Measurements from ENCODE around the gene NPAS3.

Gene NPAS3

GRCh38 chr14:33348510-33348909, 409.8 kb downstream of the NPAS3 start:
- DNase-seq (ENCODE audit: low read depth): no peak
- no peak for TF ChIP-seq CTCF (IDR thresholded peaks at IDR 0.05; ENCODE audit: control insufficient read depth, insufficient read depth, low read depth, low read length, missing control alignments)
- H3K4me3 ChIP-seq (ENCODE audit: control insufficient read depth, low read depth, low read length): no peak overlapping the region

GRCh38 chr14:33349871-33350270, 411.2 kb downstream of the NPAS3 start:
- TF ChIP-seq CTCF (IDR thresholded peaks at IDR 0.05; ENCODE audit: control insufficient read depth, insufficient read depth, low read depth, low read length, missing control alignments): no peak
- H3K4me3 ChIP-seq (ENCODE audit: control insufficient read depth, low read depth, low read length): no peak overlapping the region
- no peak for DNase-seq (ENCODE audit: low read depth)

GRCh38 chr14:33350366-33350990, 411.8 kb downstream of the NPAS3 start:
- H3K4me3 ChIP-seq (ENCODE audit: control insufficient read depth, low read depth, low read length): no peak overlapping the region
- TF ChIP-seq CTCF (IDR thresholded peaks at IDR 0.05; ENCODE audit: control insufficient read depth, insufficient read depth, low read depth, low read length, missing control alignments): no peak
- no peak for DNase-seq (ENCODE audit: low read depth)

- TF ChIP-seq CTCF (IDR thresholded peaks at IDR 0.05; ENCODE audit: control insufficient read depth, insufficient read depth, low read depth, low read length, missing control alignments): no peak
- no peak for DNase-seq (ENCODE audit: low read depth)
- no peak overlapping the region for H3K4me3 ChIP-seq (ENCODE audit: control insufficient read depth, low read depth, low read length)
These were observed 414.1 kb downstream of the NPAS3 start for GRCh38 chr14:33352821-33353220.

GRCh38 chr14:33356181-33356580, 417.5 kb downstream of the NPAS3 start:
- H3K4me3 ChIP-seq (ENCODE audit: control insufficient read depth, low read depth, low read length): no peak overlapping the region
- TF ChIP-seq CTCF (IDR thresholded peaks at IDR 0.05; ENCODE audit: control insufficient read depth, insufficient read depth, low read depth, low read length, missing control alignments): no peak
- DNase-seq (ENCODE audit: low read depth): no peak

GRCh38 chr14:33357225-33358010, 418.7 kb downstream of the NPAS3 start:
- no peak for DNase-seq (ENCODE audit: low read depth)
- no peak overlapping the region for H3K4me3 ChIP-seq (ENCODE audit: control insufficient read depth, low read depth, low read length)
- no peak for TF ChIP-seq CTCF (IDR thresholded peaks at IDR 0.05; ENCODE audit: control insufficient read depth, insufficient read depth, low read depth, low read length, missing control alignments)

All from AG09309 (cell line).